HCT116 (cell line): Measurements from ENCODE around the gene RHOT1. TPM values are rescaled to one million over a fixed set of nuclear protein-coding genes. Genes with fewer than 3 reads are reported as not detected.

Source experiments
- ATAC-seq: fragments of 200-7000 bp; cut with Tn5 transposase; 2 replicates; pipeline ENCODE4 v1.9.1; 2020; ENCODE audit warnings: mild to moderate bottlenecking, moderate library complexity
- BruUV-seq: library from RNA; stranded (reverse); fragments of 400-500 nt; replicated peaks from 2 replicates; lab custom pipeline; 2021; lab: Mats Ljungman, UMichigan
- CTCF ChIA-PET: fragments of 300-600 bp; sonication (Branson Sonifier 250); formaldehyde crosslinking; loops from one replicate; lab custom pipeline; 2021; ENCODE audit warnings: antibody characterized with exemption; lab: Charles Lee
- POLR2A ChIA-PET: fragments of 300-600, 350-600 bp; sonication (Branson Sonifier 250); formaldehyde crosslinking; loops from one replicate; lab custom pipeline; 2021; ENCODE audit warnings: antibody characterized with exemption; lab: Charles Lee
- RAD21 ChIA-PET, 2 experiments: fragments of 300-600 bp; sonication (Branson Sonifier 250); formaldehyde crosslinking; loops; one replicate each; lab custom pipeline; 2023; ENCODE audit warnings: low total read pairs in 2 of 2; ENCODE audit not compliant: uncharacterized antibody in 2 of 2, unreplicated experiment in 2 of 2, low non-redundant PET in 1 of 2; lab: Charles Lee
- DNase-seq: peaks from one replicate; pipeline ENCODE4 v3.0.0-alpha.2; 2010; ENCODE audit warnings: low read depth, low spot score
- H2AFZ ChIP-seq: fragments of 200-600 bp; shearing (Covaris generic), sonication (generic); 2 replicates; pipeline ENCODE4 v1.6.1; 2017; ENCODE audit warnings: low read depth, mixed run types, mixed read lengths, antibody characterized with exemption, low read length; ENCODE audit not compliant: poor library complexity, severe bottlenecking
- H3K27ac ChIP-seq: 2 replicates; pipeline ENCODE4 v1.5.1; 2012; ENCODE audit warnings: low read depth, low read length
- H3K27me3 ChIP-seq: fragments of 200-600 bp; sonication (generic); 2 replicates; pipeline ENCODE4 v1.6.1; 2016; ENCODE audit warnings: mixed run types, low read length, mixed read lengths; ENCODE audit not compliant: insufficient read depth
- H3K36me3 ChIP-seq, 2 experiments: fragments of 200-500 bp in 1 of 2; fragments of 200-600 bp in 1 of 2; sonication (Bioruptor generic) in 1 of 2; sonication (generic) in 1 of 2; 2 replicates each; pipeline versions ENCODE4 v1.5.1 to v1.6.1; 2014 to 2016; ENCODE audit warnings: low read length in 2 of 2, inconsistent platforms in 1 of 2, mixed read lengths in 1 of 2, mixed run types in 1 of 2; ENCODE audit not compliant: insufficient read depth in 2 of 2, control insufficient read depth in 1 of 2
- H3K4me1 ChIP-seq, 2 experiments: fragments of 200-600 bp in 1 of 2; sonication (generic) in 1 of 2; 2 replicates each; pipeline versions ENCODE4 v1.5.1 to v1.6.1; 2012 to 2017; ENCODE audit warnings: low read length in 2 of 2, inconsistent platforms in 1 of 2, mild to moderate bottlenecking in 1 of 2, mixed read lengths in 1 of 2, mixed run types in 1 of 2, moderate library complexity in 1 of 2; ENCODE audit not compliant: insufficient read depth in 2 of 2, control insufficient read depth in 1 of 2
- H3K4me2 ChIP-seq: fragments of 200-600 bp; sonication (generic); 2 replicates; pipeline ENCODE4 v1.6.1; 2017; ENCODE audit warnings: mixed run types, low read length, mixed read lengths
- H3K4me3 ChIP-seq, 2 experiments: fragments of 200-600 bp in 1 of 2; sonication (generic) in 1 of 2; replicated peaks in 1 of 2; 2 replicates each; pipeline ENCODE4 v1.5.1; 2011 to 2016; ENCODE audit warnings: low read length in 2 of 2, control low read depth in 1 of 2, low read depth in 1 of 2, mild to moderate bottlenecking in 1 of 2, mixed read lengths in 1 of 2, mixed run types in 1 of 2
- H3K79me2 ChIP-seq: fragments of 200-600 bp; sonication (generic); 2 replicates; pipeline ENCODE4 v1.6.1; 2017; ENCODE audit warnings: mild to moderate bottlenecking, mixed run types, low read length, moderate library complexity, mixed read lengths; ENCODE audit not compliant: insufficient read depth
- H3K9ac ChIP-seq: fragments of 200-600 bp; sonication (generic); 2 replicates; pipeline ENCODE4 v1.6.1; 2016; ENCODE audit warnings: low read length, mixed read lengths
- H3K9me2 ChIP-seq: fragments of 200-600 bp; sonication (generic), shearing (Covaris generic); 2 replicates; pipeline ENCODE4 v1.6.1; 2017; ENCODE audit warnings: mixed run types, mild to moderate bottlenecking, moderate library complexity; ENCODE audit not compliant: insufficient read depth
- H3K9me3 ChIP-seq, 2 experiments: fragments of 200-500 bp in 1 of 2; fragments of 200-600 bp in 1 of 2; sonication (Bioruptor generic) in 1 of 2; sonication (generic) in 1 of 2; 2 replicates each; pipeline ENCODE4 v1.6.1; 2014 to 2017; ENCODE audit warnings: low read length in 2 of 2, mixed read lengths in 2 of 2, inconsistent platforms in 1 of 2, low read depth in 1 of 2, mild to moderate bottlenecking in 1 of 2, mixed run types in 1 of 2, moderate library complexity in 1 of 2; ENCODE audit not compliant: control insufficient read depth in 1 of 2, insufficient read depth in 1 of 2
- H4K20me1 ChIP-seq: fragments of 200-600 bp; sonication (generic), shearing (Covaris generic); 2 replicates; pipeline ENCODE4 v1.6.1; 2017; ENCODE audit warnings: mixed run types, mild to moderate bottlenecking, moderate library complexity; ENCODE audit not compliant: insufficient read depth
- CEBPB ChIP-seq: IDR thresholded peaks from 2 replicates; pipeline ENCODE4 v1.6.1; 2012; ENCODE audit warnings: low read depth
- EZH2 ChIP-seq: fragments of 200-600 bp; sonication (generic); IDR thresholded peaks from 2 replicates; pipeline ENCODE4 v1.6.1; 2017; ENCODE audit warnings: antibody characterized with exemption, mixed run types
- EZH2phosphoT487 ChIP-seq: fragments of 200-600 bp; IDR thresholded peaks from 2 replicates; pipeline ENCODE4 v1.6.1; 2018; ENCODE audit warnings: antibody characterized with exemption, borderline replicate concordance
- JUND ChIP-seq: IDR thresholded peaks from 2 replicates; pipeline ENCODE4 v1.6.1; 2012
- RAD21 ChIP-seq: IDR thresholded peaks from 2 replicates; pipeline ENCODE4 v1.6.1; 2012; ENCODE audit warnings: low read depth, mild to moderate bottlenecking
- SIN3A ChIP-seq: IDR thresholded peaks from 2 replicates; pipeline ENCODE4 v1.6.1; 2012; ENCODE audit warnings: low read depth
- SRF ChIP-seq: IDR thresholded peaks from 2 replicates; pipeline ENCODE4 v1.6.1; 2012; ENCODE audit warnings: low read depth
- ZFX ChIP-seq: fragments of 450-650 bp; IDR thresholded peaks from 2 replicates; pipeline ENCODE4 v1.6.1; 2017
- intact Hi-C: fragments of 100-400 bp; cut with micrococcal nuclease; formaldehyde crosslinking; loops from 2 replicates; pipeline ENCODE4 v1.10.0; 2022
- total RNA-seq: library from RNA; stranded (reverse); gene quantifications from one replicate; pipeline ENCODE4 v1.2.1, GENCODE V29; 2021; ENCODE audit not compliant: unreplicated experiment
- TF ChIP-seq, protein P1 (sequence below): IDR thresholded peaks from 2 replicates; pipeline ENCODE4 v1.6.1; 2012; ENCODE audit warnings: low read depth
- TF ChIP-seq, protein P2 (sequence below): IDR thresholded peaks from 2 replicates; pipeline ENCODE4 v1.6.1; 2012
- TF ChIP-seq, protein P3 (sequence below), 3 experiments: fragments of 200-600 bp in 1 of 3; sonication (generic) in 1 of 3; IDR thresholded peaks in 2 of 3; conservative IDR thresholded peaks in 1 of 3; 2 replicates each; pipeline ENCODE4 v1.5.1; 2012 to 2017; ENCODE audit warnings: low read depth in 2 of 3, low read length in 2 of 3, antibody characterized with exemption in 1 of 3, borderline replicate concordance in 1 of 3, control low read depth in 1 of 3, mild to moderate bottlenecking in 1 of 3, mixed read lengths in 1 of 3, mixed run types in 1 of 3, moderate library complexity in 1 of 3; ENCODE audit not compliant: insufficient read depth in 1 of 3
- TF ChIP-seq, protein P4 (sequence below): IDR thresholded peaks from 2 replicates; pipeline ENCODE4 v1.6.1; 2012
- TF ChIP-seq, protein P5 (sequence below): IDR thresholded peaks from 2 replicates; pipeline ENCODE4 v1.6.1; 2011; ENCODE audit warnings: mild to moderate bottlenecking, low read length, moderate library complexity; ENCODE audit not compliant: insufficient replicate concordance; ENCODE audit errors: extremely low read depth

Gene RHOT1
- total RNA-seq, 1 experiment from 2014 or later = 33.3 TPM

DNA sequence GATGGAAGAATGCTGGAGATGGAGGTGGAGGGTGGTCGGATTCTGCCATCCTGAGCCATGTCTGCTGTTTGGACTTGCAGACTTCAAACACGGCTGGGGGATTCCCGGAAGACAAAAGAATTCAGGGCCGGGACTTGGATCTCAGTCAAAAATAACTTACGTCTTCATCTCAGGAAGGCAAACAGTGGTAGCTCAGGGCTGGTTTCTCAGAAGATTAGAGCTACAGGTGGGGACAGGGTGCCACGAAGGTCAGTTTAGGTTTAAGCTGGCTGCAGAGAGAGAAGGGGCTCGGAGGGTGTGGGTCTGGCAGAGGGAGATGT is 119.1 kb downstream of the RHOT1 start (continued):
- TF ChIP-seq, protein P1, sequence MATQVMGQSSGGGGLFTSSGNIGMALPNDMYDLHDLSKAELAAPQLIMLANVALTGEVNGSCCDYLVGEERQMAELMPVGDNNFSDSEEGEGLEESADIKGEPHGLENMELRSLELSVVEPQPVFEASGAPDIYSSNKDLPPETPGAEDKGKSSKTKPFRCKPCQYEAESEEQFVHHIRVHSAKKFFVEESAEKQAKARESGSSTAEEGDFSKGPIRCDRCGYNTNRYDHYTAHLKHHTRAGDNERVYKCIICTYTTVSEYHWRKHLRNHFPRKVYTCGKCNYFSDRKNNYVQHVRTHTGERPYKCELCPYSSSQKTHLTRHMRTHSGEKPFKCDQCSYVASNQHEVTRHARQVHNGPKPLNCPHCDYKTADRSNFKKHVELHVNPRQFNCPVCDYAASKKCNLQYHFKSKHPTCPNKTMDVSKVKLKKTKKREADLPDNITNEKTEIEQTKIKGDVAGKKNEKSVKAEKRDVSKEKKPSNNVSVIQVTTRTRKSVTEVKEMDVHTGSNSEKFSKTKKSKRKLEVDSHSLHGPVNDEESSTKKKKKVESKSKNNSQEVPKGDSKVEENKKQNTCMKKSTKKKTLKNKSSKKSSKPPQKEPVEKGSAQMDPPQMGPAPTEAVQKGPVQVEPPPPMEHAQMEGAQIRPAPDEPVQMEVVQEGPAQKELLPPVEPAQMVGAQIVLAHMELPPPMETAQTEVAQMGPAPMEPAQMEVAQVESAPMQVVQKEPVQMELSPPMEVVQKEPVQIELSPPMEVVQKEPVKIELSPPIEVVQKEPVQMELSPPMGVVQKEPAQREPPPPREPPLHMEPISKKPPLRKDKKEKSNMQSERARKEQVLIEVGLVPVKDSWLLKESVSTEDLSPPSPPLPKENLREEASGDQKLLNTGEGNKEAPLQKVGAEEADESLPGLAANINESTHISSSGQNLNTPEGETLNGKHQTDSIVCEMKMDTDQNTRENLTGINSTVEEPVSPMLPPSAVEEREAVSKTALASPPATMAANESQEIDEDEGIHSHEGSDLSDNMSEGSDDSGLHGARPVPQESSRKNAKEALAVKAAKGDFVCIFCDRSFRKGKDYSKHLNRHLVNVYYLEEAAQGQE = no peak
- TF ChIP-seq RAD21 = no peak
- no peak for TF ChIP-seq JUND
- no peak for TF ChIP-seq SRF
- TF ChIP-seq EZH2 = no peak
- TF ChIP-seq, protein P2, sequence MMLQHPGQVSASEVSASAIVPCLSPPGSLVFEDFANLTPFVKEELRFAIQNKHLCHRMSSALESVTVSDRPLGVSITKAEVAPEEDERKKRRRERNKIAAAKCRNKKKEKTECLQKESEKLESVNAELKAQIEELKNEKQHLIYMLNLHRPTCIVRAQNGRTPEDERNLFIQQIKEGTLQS = no peak
- no peak for TF ChIP-seq ZFX
- TF ChIP-seq EZH2phosphoT487 = no peak

DNA sequence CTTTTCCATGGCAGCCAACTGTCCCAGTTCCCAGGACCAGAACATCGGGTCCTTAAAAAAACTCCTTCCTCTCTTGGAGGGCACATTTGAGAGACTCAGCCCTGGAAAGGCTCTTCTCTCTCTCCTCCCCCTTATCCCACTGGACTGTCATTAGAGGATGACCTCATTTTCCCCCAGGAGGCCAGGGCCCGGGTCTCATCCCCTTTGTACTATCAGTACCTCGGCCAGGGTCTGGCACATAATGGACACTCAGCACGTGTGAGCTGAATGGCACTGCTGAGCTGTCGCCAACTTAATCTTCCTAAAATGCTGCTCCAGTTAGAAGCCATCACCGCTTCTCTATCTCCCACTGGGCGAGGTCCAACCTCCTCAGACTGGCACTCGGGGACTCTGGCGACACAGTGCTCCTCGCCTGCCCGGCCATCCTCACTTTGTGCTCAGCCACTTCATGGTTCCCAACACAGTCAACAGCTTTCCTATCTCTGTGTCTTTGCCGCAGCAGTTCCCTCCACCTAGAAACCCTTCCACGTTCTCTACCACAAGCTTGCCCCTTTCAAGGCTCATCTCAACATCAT is 119.7 kb downstream of the RHOT1 start:
- no peak overlapping the region for H3K9ac ChIP-seq
- CTCF ChIA-PET = interaction anchor here (1.2 kb wide), 1 partner anchor 9 kb away, joined by 3 read pairs; no protein-coding TSS in a partner anchor
- H3K9me2 ChIP-seq = no peaks in the 10 kb centered on the region
- BruUV-seq = no TSS peak
- no peak overlapping the region for H3K4me2 ChIP-seq
- H3K79me2 ChIP-seq = no peaks in the 10 kb centered on the region
- no peak overlapping the region for H3K4me3 ChIP-seq
- H3K9me3 ChIP-seq = no peaks in the 10 kb centered on the region
- RAD21 ChIA-PET = no interaction called here
- peaks cover 4 to 11% of the 10 kb centered on the region in 2 experiments; a peak in 3 of 4 replicates for H3K4me1 ChIP-seq
- no peaks in the 10 kb centered on the region for H3K36me3 ChIP-seq
- no peaks in the 10 kb centered on the region for H4K20me1 ChIP-seq
- H3K27ac ChIP-seq = no peak overlapping the region
- no peaks in the 10 kb centered on the region; the same call in 1 of the 2 replicates for H3K27me3 ChIP-seq
- intact Hi-C loops = no loop called here
- POLR2A ChIA-PET = no interaction called here
- H2AFZ ChIP-seq = no peak overlapping the region
- DNase-seq (no peak), ATAC-seq (no peak)
- TF ChIP-seq, protein P3, sequence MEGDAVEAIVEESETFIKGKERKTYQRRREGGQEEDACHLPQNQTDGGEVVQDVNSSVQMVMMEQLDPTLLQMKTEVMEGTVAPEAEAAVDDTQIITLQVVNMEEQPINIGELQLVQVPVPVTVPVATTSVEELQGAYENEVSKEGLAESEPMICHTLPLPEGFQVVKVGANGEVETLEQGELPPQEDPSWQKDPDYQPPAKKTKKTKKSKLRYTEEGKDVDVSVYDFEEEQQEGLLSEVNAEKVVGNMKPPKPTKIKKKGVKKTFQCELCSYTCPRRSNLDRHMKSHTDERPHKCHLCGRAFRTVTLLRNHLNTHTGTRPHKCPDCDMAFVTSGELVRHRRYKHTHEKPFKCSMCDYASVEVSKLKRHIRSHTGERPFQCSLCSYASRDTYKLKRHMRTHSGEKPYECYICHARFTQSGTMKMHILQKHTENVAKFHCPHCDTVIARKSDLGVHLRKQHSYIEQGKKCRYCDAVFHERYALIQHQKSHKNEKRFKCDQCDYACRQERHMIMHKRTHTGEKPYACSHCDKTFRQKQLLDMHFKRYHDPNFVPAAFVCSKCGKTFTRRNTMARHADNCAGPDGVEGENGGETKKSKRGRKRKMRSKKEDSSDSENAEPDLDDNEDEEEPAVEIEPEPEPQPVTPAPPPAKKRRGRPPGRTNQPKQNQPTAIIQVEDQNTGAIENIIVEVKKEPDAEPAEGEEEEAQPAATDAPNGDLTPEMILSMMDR (IDR thresholded peaks at IDR 0.05 in 2 of 3, conservative IDR thresholded peaks at IDR 0.05 in 1 of 3; ENCODE audit: borderline replicate concordance in 1 of 3, insufficient read depth in 1 of 3, low read depth in 2 of 3, low read length in 2 of 3) = no peak
- no peak for TF ChIP-seq SIN3A
- no peak for TF ChIP-seq SRF
- TF ChIP-seq, protein P4, sequence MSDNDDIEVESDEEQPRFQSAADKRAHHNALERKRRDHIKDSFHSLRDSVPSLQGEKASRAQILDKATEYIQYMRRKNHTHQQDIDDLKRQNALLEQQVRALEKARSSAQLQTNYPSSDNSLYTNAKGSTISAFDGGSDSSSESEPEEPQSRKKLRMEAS = no peak
- TF ChIP-seq, protein P1 = no peak
- no peak for TF ChIP-seq ZFX
- TF ChIP-seq CEBPB = no peak
- TF ChIP-seq, protein P5, sequence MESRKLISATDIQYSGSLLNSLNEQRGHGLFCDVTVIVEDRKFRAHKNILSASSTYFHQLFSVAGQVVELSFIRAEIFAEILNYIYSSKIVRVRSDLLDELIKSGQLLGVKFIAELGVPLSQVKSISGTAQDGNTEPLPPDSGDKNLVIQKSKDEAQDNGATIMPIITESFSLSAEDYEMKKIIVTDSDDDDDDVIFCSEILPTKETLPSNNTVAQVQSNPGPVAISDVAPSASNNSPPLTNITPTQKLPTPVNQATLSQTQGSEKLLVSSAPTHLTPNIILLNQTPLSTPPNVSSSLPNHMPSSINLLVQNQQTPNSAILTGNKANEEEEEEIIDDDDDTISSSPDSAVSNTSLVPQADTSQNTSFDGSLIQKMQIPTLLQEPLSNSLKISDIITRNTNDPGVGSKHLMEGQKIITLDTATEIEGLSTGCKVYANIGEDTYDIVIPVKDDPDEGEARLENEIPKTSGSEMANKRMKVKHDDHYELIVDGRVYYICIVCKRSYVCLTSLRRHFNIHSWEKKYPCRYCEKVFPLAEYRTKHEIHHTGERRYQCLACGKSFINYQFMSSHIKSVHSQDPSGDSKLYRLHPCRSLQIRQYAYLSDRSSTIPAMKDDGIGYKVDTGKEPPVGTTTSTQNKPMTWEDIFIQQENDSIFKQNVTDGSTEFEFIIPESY = no peak
